HG02642 (cell line): Measurements from ENCODE around the gene TPSAB1.

Experiments
- ATAC-seq: cut with Tn5 transposase; IDR thresholded peaks from one replicate; pipeline ENCODE4 v1.9.1; 2021; ENCODE audit warnings: mild to moderate bottlenecking; ENCODE audit not compliant: unreplicated experiment, poor library complexity

The TPSAB1 gene

GRCh38 chr16:1279945-1280589 lies 39.6 kb downstream of the TPSAB1 start:
- no peak for ATAC-seq

DNA sequence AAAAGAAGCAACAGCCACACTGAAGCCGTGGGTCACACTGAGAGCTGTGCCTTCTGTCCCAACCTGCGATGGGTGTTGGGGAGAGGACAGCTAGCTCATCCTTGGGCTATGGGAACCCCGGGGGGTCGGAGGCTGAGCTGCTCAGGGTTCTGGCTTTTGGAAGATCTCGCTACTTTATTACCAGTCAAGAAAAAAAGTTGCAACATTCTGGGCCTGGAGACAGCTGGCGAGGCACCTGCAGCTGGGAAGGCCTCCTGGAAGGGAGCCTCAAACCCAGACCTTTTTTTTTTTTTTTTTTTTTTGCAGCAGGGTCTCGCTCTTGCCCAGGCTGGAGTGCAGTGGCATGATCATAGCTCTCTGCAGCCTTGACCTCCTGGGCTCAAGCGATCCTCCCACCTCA lies 40.3 kb downstream of the TPSAB1 start:
- ATAC-seq = no peak

DNA sequence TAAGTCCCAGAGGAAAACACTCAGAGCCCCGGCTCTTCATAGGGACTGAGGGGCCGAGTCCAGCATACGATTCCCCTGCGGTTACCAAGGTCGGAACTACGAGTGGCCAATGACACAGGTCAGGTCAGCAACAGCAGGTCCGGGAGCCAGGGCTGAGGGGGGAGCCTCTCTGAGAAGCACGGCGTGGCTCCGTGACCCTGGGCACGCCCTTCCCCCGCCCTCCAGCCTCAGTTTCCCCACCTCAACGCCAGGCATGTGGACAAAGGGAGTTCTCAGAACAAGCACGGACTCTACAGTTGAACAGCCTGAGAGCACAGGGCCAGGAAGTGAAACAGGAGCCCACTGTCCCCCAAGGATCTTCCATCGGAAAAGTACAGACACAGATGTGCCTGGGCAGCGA lies 41.0 kb downstream of the TPSAB1 start:
- ATAC-seq = no peak

- no peak for ATAC-seq
Measured at GRCh38 chr16:1282324-1282973, 41.9 kb downstream of the TPSAB1 start.

GRCh38 chr16:1283296-1283695 lies 42.8 kb downstream of the TPSAB1 start:
- no peak for ATAC-seq

DNA sequence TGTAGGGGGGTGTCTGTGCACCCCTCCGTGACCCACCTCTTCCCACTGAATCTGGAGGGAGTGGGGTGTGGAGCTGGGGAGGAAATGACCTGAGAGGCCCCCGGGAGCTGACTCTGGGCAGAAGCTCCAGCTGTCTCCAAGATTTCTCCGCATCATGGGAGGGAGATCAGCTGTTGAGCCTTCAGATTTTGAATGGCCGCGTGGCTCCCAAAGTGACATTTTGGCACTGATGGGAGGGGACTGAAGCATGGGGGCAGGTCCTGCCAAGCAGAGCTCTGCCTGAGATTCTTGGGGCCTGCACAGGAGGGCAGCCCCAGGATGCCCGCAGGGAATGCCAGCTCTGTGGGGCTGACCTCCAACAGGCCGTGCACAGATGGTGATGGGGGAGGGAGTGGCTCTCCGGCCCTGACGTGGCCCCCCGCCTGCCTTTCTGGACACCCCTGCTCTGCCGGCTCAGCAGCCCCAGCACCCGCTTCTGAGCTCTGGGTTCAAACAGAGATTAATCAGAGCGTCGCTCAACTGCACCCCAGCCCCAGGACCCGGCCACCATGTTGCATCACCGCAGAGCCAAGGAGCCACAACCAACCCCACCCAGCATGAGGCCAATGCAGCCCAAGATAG lies 43.6 kb downstream of the TPSAB1 start:
- no peak for ATAC-seq

DNA sequence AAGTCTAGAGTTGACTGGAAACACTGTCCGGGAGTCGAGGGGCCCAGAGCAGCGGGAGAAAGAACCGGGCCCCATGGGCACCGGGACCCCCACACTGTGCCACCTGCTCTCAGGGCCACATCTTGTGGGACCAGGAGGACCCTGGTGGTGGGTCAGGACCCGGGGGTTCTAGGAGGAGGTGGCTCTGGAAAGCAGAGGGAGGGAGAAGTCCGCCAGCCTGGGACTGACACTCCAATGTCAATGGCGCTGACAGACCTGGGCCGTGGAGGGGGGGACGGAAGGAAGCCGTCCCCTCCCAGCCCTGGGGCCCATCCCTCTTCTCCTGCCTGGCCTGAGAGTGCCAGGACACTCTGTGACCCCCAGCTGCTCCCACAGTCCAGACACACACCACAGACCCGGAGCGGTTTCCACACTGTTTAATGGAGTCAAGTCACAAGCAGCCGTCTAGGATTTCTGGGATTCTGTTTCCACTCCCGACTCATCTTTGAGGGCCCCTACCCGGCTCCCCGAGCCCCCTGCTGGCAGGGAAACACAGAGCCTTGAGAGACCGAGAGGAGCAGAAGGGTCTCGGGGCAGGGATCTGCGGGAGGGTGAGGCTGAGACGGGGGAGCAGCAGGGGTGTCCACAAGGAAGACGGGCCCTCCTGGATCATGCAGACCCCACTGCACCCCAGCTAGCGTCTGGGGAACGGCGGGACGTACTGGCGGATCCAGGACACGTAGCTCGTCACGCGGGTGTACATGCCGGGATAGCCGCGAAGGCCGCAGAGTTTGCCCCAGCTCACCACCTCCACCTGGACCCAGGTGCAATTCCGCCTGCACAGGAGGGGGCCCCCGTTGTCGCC lies 45.4 kb downstream of the TPSAB1 start:
- no peak for ATAC-seq

GRCh38 chr16:1286513-1287094 lies 46.1 kb downstream of the TPSAB1 start:
- ATAC-seq = no peak

GRCh38 chr16:1287982-1288670 lies 47.6 kb downstream of the TPSAB1 start:
- no peak for ATAC-seq

- no peak for ATAC-seq
Measured at GRCh38 chr16:1288813-1289476, 48.4 kb downstream of the TPSAB1 start.

DNA sequence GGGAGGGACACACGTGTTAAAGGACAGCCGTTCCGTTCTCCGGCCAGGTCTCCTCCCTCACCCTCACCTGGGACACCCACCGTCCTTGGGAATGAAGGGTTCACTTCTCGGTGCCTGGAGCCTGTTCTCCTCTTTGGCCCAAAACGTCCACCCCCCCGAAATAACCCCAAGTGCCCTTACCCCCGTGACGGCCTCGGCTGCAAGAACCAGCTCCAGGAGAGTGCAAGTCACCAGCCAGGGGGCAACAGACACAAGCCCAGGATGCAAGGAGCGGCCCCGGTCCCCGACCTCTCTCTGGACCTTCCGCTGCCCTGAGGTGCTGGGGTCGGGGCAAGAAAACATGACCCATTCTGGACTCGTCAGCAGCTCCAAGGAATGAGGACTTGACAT lies 49.0 kb downstream of the TPSAB1 start:
- ATAC-seq = no peak

- ATAC-seq = no peak
Measured at GRCh38 chr16:1290063-1290501, 49.6 kb downstream of the TPSAB1 start.

GRCh38 chr16:1290860-1291575 lies 50.5 kb downstream of the TPSAB1 start:
- ATAC-seq = no peak

- ATAC-seq = no peak
Measured at GRCh38 chr16:1291576-1291974, 51.1 kb downstream of the TPSAB1 start.
